ENCODE measurements around the gene KCNQ1.

KCNQ1 gene

GRCh38 chr11:2471804-2472096 lies 26.9 kb downstream of the KCNQ1 start:
- Histone ChIP-seq H3K4me3 (replicated peaks; ENCODE audit: low read depth, low read length) (no peak overlapping the region), H3K36me3 (ENCODE audit: control insufficient read depth, insufficient read depth, low read length) (no peaks in the 10 kb centered on the region), H3K27me3 (replicated peaks; ENCODE audit: control insufficient read depth, insufficient read depth, low read length) (no peaks in the 10 kb centered on the region; the same call in 1 of the 2 replicates)
- DNase-seq (ENCODE audit: extremely low read depth, insufficient read length): no peak
- no peak for TF ChIP-seq CTCF (IDR thresholded peaks at IDR 0.05; ENCODE audit: insufficient read depth, low read length, poor library complexity, severe bottlenecking)

- Histone ChIP-seq H3K36me3 (ENCODE audit: control insufficient read depth, insufficient read depth, low read length) (no peaks in the 10 kb centered on the region), H3K4me3 (replicated peaks; ENCODE audit: low read depth, low read length) (no peak overlapping the region), H3K27me3 (replicated peaks; ENCODE audit: control insufficient read depth, insufficient read depth, low read length) (no peaks in the 10 kb centered on the region; the same call in 1 of the 2 replicates)
- TF ChIP-seq CTCF (IDR thresholded peaks at IDR 0.05; ENCODE audit: insufficient read depth, low read length, poor library complexity, severe bottlenecking): no peak
- no peak for DNase-seq (ENCODE audit: extremely low read depth, insufficient read length)
Observed at GRCh38 chr11:2472428-2473186, 27.8 kb downstream of the KCNQ1 start.

GRCh38 chr11:2473361-2474058 lies 28.7 kb downstream of the KCNQ1 start:
- Histone ChIP-seq H3K36me3 (ENCODE audit: control insufficient read depth, insufficient read depth, low read length) (no peaks in the 10 kb centered on the region), H3K4me3 (replicated peaks; ENCODE audit: low read depth, low read length) (no peak overlapping the region), H3K27me3 (replicated peaks; ENCODE audit: control insufficient read depth, insufficient read depth, low read length) (no peaks in the 10 kb centered on the region)
- no peak for DNase-seq (ENCODE audit: extremely low read depth, insufficient read length)
- no peak for TF ChIP-seq CTCF (IDR thresholded peaks at IDR 0.05; ENCODE audit: insufficient read depth, low read length, poor library complexity, severe bottlenecking)

GRCh38 chr11:2474059-2474901 lies 29.5 kb downstream of the KCNQ1 start:
- Histone ChIP-seq H3K36me3 (ENCODE audit: control insufficient read depth, insufficient read depth, low read length) (no peaks in the 10 kb centered on the region), H3K4me3 (replicated peaks; ENCODE audit: low read depth, low read length) (no peak overlapping the region), H3K27me3 (replicated peaks; ENCODE audit: control insufficient read depth, insufficient read depth, low read length) (no peaks in the 10 kb centered on the region)
- TF ChIP-seq CTCF (IDR thresholded peaks at IDR 0.05; ENCODE audit: insufficient read depth, low read length, poor library complexity, severe bottlenecking): no peak
- no peak for DNase-seq (ENCODE audit: extremely low read depth, insufficient read length)

GRCh38 chr11:2475136-2475918 lies 30.5 kb downstream of the KCNQ1 start:
- DNase-seq (ENCODE audit: extremely low read depth, insufficient read length): no peak
- no peaks in the 10 kb centered on the region for H3K36me3 ChIP-seq (ENCODE audit: control insufficient read depth, insufficient read depth, low read length)
- H3K27me3 ChIP-seq (replicated peaks; ENCODE audit: control insufficient read depth, insufficient read depth, low read length): no peaks in the 10 kb centered on the region
- no peak for TF ChIP-seq CTCF (IDR thresholded peaks at IDR 0.05; ENCODE audit: insufficient read depth, low read length, poor library complexity, severe bottlenecking)
- H3K4me3 ChIP-seq (replicated peaks; ENCODE audit: low read depth, low read length): no peak overlapping the region

All from GM06990 (cell line).